SH-SY5Y (cell line): ENCODE results near the gene ENO2.

ENCODE experiments used
- GATA2 ChIP-seq: IDR thresholded peaks from 2 replicates; pipeline ENCODE4 v1.6.1; 2011; ENCODE audit warnings: mild to moderate bottlenecking, low read depth, low read length
- GATA3 ChIP-seq: IDR thresholded peaks from 2 replicates; pipeline ENCODE4 v1.6.1; 2011; ENCODE audit warnings: low read depth, mild to moderate bottlenecking, low read length, moderate library complexity

DNA sequence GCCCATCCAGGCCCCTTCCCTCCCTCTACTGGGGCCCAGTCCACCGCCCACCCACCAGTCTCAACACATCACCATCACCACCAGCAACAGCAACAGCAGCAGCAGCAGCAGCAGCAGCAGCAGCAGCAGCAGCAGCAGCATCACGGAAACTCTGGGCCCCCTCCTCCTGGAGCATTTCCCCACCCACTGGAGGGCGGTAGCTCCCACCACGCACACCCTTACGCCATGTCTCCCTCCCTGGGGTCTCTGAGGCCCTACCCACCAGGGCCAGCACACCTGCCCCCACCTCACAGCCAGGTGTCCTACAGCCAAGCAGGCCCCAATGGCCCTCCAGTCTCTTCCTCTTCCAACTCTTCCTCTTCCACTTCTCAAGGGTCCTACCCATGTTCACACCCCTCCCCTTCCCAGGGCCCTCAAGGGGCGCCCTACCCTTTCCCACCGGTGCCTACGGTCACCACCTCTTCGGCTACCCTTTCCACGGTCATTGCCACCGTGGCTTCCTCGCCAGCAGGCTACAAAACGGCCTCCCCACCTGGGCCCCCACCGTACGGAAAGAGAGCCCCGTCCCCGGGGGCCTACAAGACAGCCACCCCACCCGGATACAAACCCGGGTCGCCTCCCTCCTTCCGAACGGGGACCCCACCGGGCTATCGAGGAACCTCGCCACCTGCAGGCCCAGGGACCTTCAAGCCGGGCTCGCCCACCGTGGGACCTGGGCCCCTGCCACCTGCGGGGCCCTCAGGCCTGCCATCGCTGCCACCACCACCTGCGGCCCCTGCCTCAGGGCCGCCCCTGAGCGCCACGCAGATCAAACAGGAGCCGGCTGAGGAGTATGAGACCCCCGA, 22.5 kb downstream of the ENO2 start:
- TF ChIP-seq GATA3 (no peak), GATA2 (no peak)
